Activated T-cell treated with anti-CD3 and anti-CD28 coated beads, Interleukin-2, amount 50 U/mL, for 4 hours (primary cell): ENCODE results near the gene CNTN5. TPM values are rescaled to one million over a fixed set of nuclear protein-coding genes. Genes with fewer than 3 reads are reported as not detected.
"Not testable (repeated sequence)": the region's sequence is repeated elsewhere in the genome, so short reads cannot be mapped to it uniquely, and the experiment has no call there.

Source experiments
- ATAC-seq, 2 donors: fragments of 200-7000 bp; cut with Tn5 transposase; one replicate each; pipeline ENCODE4 v1.10.0; 2021
- DNase-seq: peaks from one replicate; pipeline ENCODE4 v3.0.0-alpha.2; 2020
- H3K27me3 Mint-ChIP-seq: one replicate; pipeline ENCODE4 v1.8.0; 2021; ENCODE audit warnings: low read depth, mixed read lengths
- H3K36me3 Mint-ChIP-seq: one replicate; pipeline ENCODE4 v1.8.0; 2022; ENCODE audit warnings: mixed read lengths; ENCODE audit not compliant: insufficient read depth
- H3K4me1 Mint-ChIP-seq: one replicate; pipeline ENCODE4 v1.8.0; 2021; ENCODE audit warnings: low read depth, mixed read lengths
- H3K4me3 Mint-ChIP-seq: one replicate; pipeline ENCODE4 v1.8.0; 2021; ENCODE audit warnings: mild to moderate bottlenecking, moderate library complexity, mixed read lengths
- H3K9me3 Mint-ChIP-seq: one replicate; pipeline ENCODE4 v1.8.0; 2021; ENCODE audit warnings: mixed read lengths
- total RNA-seq, 3 donors: library from RNA; stranded (reverse); gene quantifications; one replicate each; pipeline ENCODE4 v1.2.1, GENCODE V29; 2021

The CNTN5 gene
- total RNA-seq, 3 donors from 2014 or later: not detected

DNA sequence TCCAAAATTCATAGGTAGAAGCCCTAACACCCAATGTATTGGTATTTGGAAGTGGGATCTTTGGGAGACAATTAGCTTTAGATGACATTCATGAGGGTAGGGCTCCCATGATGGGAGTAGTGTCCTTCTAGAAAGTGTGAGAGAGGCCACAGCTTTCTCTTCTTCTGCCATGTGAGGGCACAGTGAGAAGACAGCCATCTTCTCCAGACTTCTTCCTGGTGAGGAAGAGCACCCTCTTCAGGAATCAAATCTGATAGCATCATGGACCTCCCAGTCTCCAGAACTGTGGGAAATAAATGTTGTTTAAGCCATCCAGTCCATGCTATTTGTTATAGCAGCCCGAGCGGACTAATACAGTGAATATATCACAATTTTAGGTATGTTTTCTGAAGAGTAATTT, 96.9 kb downstream of the CNTN5 start:
- Mint-ChIP-seq H3K36me3 (no peaks in the 10 kb centered on the region), H3K27me3 (no peaks in the 10 kb centered on the region), H3K4me1 (no peaks in the 10 kb centered on the region), H3K4me3 (no peak overlapping the region), H3K9me3 (peaks cover 16% of the 10 kb centered on the region)
- no peak for DNase-seq
- ATAC-seq: no peak

DNA sequence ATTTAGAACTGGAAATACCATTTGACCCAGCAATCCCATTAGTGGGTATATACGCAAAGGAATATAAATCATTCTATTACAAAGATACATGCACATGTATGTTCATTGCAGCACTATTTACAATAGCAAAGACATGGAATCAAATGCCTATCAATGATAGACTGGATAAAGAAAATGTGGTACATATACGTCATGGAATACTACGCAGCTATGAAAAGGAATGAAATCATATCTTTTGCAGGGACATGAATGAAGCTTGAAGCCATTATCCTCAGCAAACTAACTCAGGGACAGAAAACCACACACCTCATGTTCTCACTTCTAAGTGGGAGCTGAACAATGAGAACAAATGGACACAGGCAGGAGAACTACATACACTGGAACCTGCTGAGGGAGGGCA, 113.1 kb downstream of the CNTN5 start:
- H3K4me1 Mint-ChIP-seq, ATAC-seq, H3K36me3 Mint-ChIP-seq, DNase-seq, H3K4me3 Mint-ChIP-seq, H3K27me3 Mint-ChIP-seq: not testable (repeated sequence)
- H3K9me3 Mint-ChIP-seq: peaks cover 37% of the 10 kb centered on the region

DNA sequence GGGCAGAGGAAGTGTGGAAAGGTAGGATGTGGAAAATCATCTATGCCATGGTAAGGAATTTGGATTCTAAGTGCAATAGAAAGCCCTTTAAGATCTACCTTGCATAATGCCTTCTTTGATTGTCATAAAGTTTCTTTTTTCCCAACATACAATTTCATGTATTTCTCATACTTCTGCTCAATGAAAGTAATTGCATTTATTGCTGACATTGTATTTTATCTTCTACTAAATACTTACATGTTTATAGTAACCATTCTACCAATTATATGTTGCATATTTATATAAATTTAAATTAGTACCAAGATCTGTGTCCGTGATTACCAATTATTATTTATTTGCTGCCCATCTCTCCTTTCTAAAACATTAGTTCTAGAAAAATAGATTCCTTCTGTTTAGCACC, 114.8 kb downstream of the CNTN5 start:
- H3K4me1 Mint-ChIP-seq: no peaks in the 10 kb centered on the region
- DNase-seq: no peak
- no peaks in the 10 kb centered on the region for H3K36me3 Mint-ChIP-seq
- peaks cover 31% of the 10 kb centered on the region for H3K9me3 Mint-ChIP-seq
- H3K27me3 Mint-ChIP-seq: no peaks in the 10 kb centered on the region
- ATAC-seq: no peak
- no peak overlapping the region for H3K4me3 Mint-ChIP-seq

DNA sequence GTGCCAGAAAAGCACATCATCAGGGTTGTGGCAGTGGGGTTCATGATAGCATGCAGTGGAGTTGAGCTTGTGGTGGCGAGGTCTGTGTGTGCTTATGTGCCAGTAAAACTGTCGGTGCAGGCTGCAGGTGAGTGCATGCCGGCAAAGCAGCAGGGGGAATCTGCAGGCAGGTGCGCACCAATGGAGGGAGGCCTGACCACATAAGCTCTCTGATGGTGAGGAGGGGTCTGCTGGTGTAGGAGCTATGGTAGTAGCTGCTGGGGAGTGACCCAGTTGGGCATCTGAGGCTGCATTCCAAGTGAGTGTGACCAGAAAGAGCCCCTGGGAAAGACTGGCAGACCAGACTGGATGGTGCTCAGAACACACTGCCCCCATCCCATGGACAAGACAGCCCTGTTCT, 121.5 kb downstream of the CNTN5 start:
- H3K4me3 Mint-ChIP-seq: no peak overlapping the region
- no peak for ATAC-seq
- H3K27me3 Mint-ChIP-seq: no peaks in the 10 kb centered on the region
- no peaks in the 10 kb centered on the region for H3K36me3 Mint-ChIP-seq
- peaks cover 24% of the 10 kb centered on the region for H3K9me3 Mint-ChIP-seq
- no peak for DNase-seq
- H3K4me1 Mint-ChIP-seq: no peaks in the 10 kb centered on the region

DNA sequence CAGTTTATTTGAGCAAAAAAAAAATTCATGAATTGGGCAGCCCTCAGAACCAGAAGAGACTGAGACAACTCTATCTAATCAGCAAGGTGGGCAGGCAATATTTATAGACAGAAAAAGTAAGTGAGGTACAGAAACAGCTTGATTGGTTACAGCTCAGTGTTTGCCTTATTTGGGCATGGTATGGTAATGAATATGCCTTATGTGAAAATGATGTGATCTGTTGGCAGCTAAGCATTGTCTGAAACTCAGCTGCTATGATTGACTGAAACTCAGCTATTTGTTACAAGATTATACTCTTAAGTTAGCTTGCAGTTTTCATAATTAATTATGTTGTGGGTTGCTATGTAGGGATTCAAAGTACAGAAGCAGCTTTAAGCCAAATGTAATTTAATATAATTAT, 127.6 kb downstream of the CNTN5 start:
- Mint-ChIP-seq H3K4me3 (no peak overlapping the region), H3K4me1 (no peaks in the 10 kb centered on the region), H3K36me3 (no peaks in the 10 kb centered on the region), H3K27me3 (no peaks in the 10 kb centered on the region), H3K9me3 (peaks cover 8% of the 10 kb centered on the region)
- ATAC-seq (no peak), DNase-seq (no peak)

DNA sequence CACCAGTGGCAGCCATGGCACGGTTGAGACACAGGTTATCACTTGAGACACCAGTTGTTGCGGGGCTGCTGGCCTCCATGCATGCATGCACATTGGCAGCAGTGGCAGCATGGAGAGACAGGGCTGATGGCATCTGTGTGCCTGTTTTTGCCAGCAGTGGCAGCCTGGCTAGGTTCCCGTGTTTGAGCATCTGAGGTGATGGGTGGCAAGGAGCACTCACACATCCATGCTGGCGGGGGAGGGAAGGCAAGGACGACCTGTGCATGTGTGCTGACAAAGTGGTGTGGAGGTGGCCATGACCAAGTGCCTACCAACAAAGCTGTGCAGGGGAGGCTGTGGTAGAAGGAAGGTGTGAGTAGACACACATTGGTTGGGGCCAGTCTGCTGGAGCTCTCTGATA, 133.5 kb downstream of the CNTN5 start:
- Mint-ChIP-seq H3K4me1 (no peaks in the 10 kb centered on the region), H3K4me3 (no peak overlapping the region), H3K36me3 (no peaks in the 10 kb centered on the region), H3K27me3 (no peaks in the 10 kb centered on the region), H3K9me3 (peaks cover 7% of the 10 kb centered on the region)
- ATAC-seq (no peak), DNase-seq (no peak)

DNA sequence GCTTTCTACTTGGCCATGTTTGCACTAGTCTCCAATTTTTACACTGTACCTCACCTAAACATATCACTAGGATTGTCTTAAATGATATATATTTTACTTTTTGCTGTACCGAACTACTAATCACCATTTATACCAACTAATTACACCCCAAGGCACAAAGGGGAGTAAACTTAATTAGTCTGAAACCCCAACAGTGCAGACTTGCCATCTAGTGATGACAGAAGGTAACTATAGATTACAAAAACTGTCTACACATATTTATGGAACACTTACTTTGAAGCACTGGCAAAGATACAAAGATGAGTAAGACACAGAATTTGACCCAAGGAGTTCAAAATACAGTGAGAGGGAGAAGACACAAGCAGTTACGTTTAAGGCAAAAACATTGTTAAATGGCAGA, 139.7 kb downstream of the CNTN5 start:
- no peak for ATAC-seq
- Mint-ChIP-seq H3K4me1 (no peaks in the 10 kb centered on the region), H3K4me3 (no peak overlapping the region), H3K36me3 (no peaks in the 10 kb centered on the region), H3K9me3 (peaks cover 9% of the 10 kb centered on the region), H3K27me3 (no peaks in the 10 kb centered on the region)
- DNase-seq: no peak

DNA sequence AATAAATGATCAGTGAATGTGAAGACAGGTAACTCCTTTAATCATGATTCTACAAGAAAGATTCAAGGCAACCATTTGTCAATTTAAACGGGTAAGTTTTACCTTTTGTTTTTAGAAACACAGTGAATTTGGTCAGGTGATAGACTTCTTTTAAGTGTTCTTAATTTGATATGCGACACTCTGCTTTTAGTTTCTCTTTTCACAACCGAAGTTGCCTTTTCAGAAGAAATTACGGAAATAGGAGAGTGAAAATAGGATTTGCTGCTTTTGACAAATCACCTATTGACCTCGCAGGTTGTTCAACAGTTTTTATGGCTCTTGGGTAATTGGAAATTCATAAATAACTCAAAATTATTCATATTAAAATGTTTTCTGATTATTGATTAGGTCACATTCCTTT, 142.1 kb downstream of the CNTN5 start:
- ATAC-seq (no peak), DNase-seq (no peak)
- H3K27me3 Mint-ChIP-seq: no peaks in the 10 kb centered on the region
- H3K4me1 Mint-ChIP-seq: no peaks in the 10 kb centered on the region
- H3K4me3 Mint-ChIP-seq: no peak overlapping the region
- no peaks in the 10 kb centered on the region for H3K36me3 Mint-ChIP-seq
- H3K9me3 Mint-ChIP-seq: peaks cover 9% of the 10 kb centered on the region

DNA sequence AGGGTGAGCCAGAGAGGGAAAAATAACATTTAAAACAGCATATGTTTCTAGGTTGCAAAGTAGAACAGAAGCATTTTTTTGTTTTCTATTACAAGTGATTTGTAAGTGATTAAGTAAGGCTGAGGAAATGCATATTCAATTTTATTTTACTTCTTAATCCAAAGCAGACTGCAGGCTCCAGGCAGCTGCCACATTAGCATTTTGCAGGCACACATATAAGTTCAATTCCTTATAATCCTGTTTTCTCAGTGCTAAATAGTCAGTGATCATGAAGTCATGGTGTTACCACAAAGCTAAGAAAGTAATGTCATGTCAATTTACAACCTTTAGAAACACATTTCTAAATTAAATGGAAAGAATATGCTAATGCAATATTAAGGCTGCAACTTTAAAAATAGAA, 149.8 kb downstream of the CNTN5 start:
- Mint-ChIP-seq H3K36me3 (no peaks in the 10 kb centered on the region), H3K9me3 (peaks cover 18% of the 10 kb centered on the region), H3K4me3 (no peak overlapping the region), H3K4me1 (no peaks in the 10 kb centered on the region), H3K27me3 (no peaks in the 10 kb centered on the region)
- ATAC-seq (no peak), DNase-seq (no peak)

DNA sequence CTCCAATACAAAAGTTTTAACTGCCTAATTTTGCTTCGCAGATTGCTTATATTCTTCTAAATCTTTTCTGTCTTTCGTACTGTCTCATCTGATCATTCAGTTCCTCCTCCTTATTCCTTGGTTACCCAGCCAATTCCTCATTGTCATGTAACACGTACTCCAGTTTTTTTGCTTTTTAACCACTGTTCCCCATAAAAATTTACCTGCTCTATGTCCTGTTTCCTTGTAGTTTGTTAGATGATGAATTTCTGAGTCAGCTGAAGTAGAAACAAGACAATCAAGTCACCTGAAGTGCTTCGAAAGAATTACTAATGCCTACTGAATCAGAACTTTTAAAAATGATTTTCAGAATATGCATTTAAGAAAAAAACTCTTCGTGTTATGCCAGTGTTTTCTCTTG, 150.6 kb downstream of the CNTN5 start:
- Mint-ChIP-seq H3K9me3 (peaks cover 23% of the 10 kb centered on the region), H3K4me3 (no peak overlapping the region), H3K4me1 (no peaks in the 10 kb centered on the region), H3K27me3 (no peaks in the 10 kb centered on the region), H3K36me3 (no peaks in the 10 kb centered on the region)
- ATAC-seq (no peak), DNase-seq (no peak)

DNA sequence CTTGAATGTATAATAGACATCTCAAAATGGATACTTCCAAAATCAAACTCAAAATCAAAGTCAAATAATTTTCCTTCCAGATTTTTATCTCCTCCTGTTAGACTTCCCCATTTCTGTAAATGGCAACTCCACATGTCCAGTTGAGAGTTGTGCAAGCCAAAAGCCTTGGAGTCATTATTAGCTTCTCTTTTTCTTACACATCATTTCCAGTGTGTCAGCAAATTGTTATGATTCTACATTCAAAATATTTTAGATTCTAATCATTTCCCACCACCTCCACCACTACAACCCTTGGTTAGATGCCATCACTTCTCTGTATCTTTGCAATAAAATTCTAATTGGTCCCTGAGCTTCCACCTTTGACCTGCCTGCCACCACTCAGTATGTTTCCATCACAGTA, 155.7 kb downstream of the CNTN5 start:
- ATAC-seq: no peak
- H3K27me3 Mint-ChIP-seq: no peaks in the 10 kb centered on the region
- H3K4me3 Mint-ChIP-seq: no peak overlapping the region
- H3K36me3 Mint-ChIP-seq: no peaks in the 10 kb centered on the region
- H3K9me3 Mint-ChIP-seq: peaks cover 35% of the 10 kb centered on the region
- DNase-seq: no peak
- H3K4me1 Mint-ChIP-seq: no peaks in the 10 kb centered on the region

DNA sequence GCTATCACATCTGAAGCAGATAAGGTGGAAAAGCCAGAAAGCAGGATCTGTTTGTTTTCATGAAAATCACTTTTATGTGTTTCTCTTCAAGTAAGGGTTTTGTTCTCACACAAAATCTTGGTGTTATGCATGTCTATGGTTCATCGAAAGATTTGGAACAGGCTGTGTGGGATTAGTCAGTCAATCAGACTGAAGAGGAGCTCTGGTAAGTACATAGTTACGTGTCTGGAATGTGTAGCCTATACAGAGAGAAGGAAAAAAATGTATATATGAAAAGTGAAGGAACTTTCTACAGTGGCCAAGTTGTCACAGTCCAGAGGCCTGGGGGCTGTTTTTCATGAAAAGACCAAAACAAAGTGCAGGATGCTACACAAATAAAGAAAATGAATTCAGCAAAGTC, 156.7 kb downstream of the CNTN5 start:
- peaks cover 35% of the 10 kb centered on the region for H3K9me3 Mint-ChIP-seq
- no peaks in the 10 kb centered on the region for H3K27me3 Mint-ChIP-seq
- ATAC-seq (no peak), DNase-seq (no peak)
- H3K4me3 Mint-ChIP-seq: no peak overlapping the region
- H3K4me1 Mint-ChIP-seq: no peaks in the 10 kb centered on the region
- no peaks in the 10 kb centered on the region for H3K36me3 Mint-ChIP-seq

DNA sequence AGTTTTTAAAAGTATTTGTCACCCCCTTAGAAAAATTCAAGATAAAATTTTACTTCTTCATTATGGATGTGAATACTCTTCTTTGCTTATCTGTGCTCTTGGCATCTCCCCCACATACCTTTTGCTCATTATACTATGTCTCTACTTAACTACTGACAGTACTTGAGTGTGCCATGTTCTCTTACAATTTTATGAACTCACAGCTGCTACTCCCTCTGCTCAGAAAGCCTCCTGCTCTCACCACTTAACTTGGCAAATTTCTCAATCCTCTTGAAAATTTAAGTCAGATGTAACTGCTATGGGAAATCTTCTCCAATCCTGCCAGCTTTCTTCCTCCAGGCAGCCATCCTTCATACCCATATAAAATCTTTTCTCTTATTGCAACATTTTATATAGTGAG, 163.4 kb downstream of the CNTN5 start:
- Mint-ChIP-seq H3K27me3 (no peaks in the 10 kb centered on the region), H3K4me1 (no peaks in the 10 kb centered on the region), H3K4me3 (no peak overlapping the region), H3K9me3 (peaks cover 15% of the 10 kb centered on the region), H3K36me3 (no peaks in the 10 kb centered on the region)
- DNase-seq: no peak
- no peak for ATAC-seq

DNA sequence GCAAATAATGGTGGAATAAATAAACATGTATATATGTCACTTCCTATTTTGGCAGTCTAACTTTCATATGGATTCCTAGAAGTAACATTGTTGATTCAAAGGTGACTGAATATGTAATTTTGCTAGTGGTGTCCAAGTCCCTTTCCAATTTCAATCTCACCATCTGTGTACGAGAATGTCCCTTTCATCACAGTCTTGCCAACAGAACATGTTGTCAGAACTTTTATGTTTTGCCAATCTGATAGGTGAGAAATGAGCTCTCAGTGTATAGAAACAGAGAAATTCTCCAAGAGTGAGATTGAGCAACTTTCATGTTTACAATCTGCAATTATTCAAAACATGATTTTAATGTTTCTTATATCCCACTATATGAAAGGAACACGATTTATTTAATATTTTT, 167.5 kb downstream of the CNTN5 start:
- H3K4me3 Mint-ChIP-seq: no peak overlapping the region
- no peak for ATAC-seq
- H3K9me3 Mint-ChIP-seq: peaks cover 19% of the 10 kb centered on the region
- H3K36me3 Mint-ChIP-seq: no peaks in the 10 kb centered on the region
- H3K4me1 Mint-ChIP-seq: no peaks in the 10 kb centered on the region
- H3K27me3 Mint-ChIP-seq: no peaks in the 10 kb centered on the region
- DNase-seq: no peak

DNA sequence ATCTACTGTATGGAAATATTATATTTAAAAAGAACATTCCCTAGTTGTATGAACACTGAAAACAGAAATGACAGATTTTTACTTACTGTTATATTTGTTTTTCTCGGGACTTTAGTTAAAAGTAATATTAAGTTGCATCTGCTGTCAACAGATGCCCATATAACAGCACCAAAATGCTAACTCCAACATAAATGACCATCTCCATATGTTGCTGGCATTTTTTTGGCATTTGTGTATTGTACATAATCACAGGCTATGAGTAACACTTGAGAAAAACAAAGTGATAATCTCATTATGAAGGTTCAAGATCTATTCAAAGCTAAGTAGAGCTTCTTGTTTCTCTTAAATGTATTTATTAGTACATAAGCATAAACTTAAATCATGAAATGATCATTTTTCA, 172.0 kb downstream of the CNTN5 start:
- H3K4me3 Mint-ChIP-seq: no peak overlapping the region
- H3K4me1 Mint-ChIP-seq: no peaks in the 10 kb centered on the region
- ATAC-seq (no peak), DNase-seq (no peak)
- no peaks in the 10 kb centered on the region for H3K27me3 Mint-ChIP-seq
- peaks cover 4% of the 10 kb centered on the region for H3K9me3 Mint-ChIP-seq
- H3K36me3 Mint-ChIP-seq: no peaks in the 10 kb centered on the region

DNA sequence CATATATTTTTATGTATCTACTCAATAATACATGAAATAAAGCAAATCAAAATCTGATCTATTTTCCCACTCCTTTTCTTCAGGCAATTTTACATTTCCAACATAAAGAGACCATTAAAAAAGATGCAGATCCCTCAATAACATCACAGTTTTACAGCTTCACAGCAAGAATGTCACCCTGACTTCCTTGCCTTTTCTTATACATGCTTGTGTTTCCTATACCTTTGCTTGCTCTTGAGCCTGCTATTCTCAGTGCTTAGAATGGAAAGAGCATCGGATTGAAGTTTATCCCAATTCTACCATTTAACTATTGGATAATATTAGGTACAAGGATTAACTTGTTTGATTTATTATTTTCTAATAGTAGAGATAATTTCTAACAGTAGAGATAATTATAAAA, 176.7 kb downstream of the CNTN5 start:
- Mint-ChIP-seq H3K4me1 (no peaks in the 10 kb centered on the region), H3K36me3 (no peaks in the 10 kb centered on the region), H3K27me3 (no peaks in the 10 kb centered on the region), H3K9me3 (peaks cover 7% of the 10 kb centered on the region), H3K4me3 (no peak overlapping the region)
- no peak for DNase-seq
- ATAC-seq: no peak
